K562 (cell line): ENCODE measurements around the gene IL10RB. TPM values are rescaled to one million over a fixed set of nuclear protein-coding genes. Genes with fewer than 3 reads are reported as not detected.

Experiments
- BACH1 ChIP-seq: fragments of 200-800 bp; sonication (Bioruptor generic); IDR thresholded peaks from 2 replicates; pipeline ENCODE4 v1.6.1; 2016; ENCODE audit warnings: missing genetic modification characterization, missing compliant biosample characterization
- CBFA2T2 ChIP-seq: fragments of 450-650 bp; conservative IDR thresholded peaks from 2 replicates; pipeline ENCODE4 v1.6.1; 2017; ENCODE audit warnings: mild to moderate bottlenecking
- CSDE1 ChIP-seq, 2 experiments: fragments of 450-650 bp; IDR thresholded peaks; 2 replicates each; pipeline ENCODE4 v1.6.1; 2016; ENCODE audit warnings: mild to moderate bottlenecking in 1 of 2
- E2F4 ChIP-seq: sonication (generic); formaldehyde crosslinking; IDR thresholded peaks from 2 replicates; pipeline ENCODE4 v1.8.0; 2022; ENCODE audit warnings: mild to moderate bottlenecking, low read depth, missing genetic modification reagents
- E2F6 ChIP-seq, 2 experiments: IDR thresholded peaks; 2 replicates each; pipeline ENCODE4 v1.6.1; 2011; ENCODE audit warnings: borderline replicate concordance in 1 of 2, control low read depth in 1 of 2, low read depth in 1 of 2, low read length in 1 of 2, mild to moderate bottlenecking in 1 of 2, mixed read lengths in 1 of 2, moderate library complexity in 1 of 2; ENCODE audit not compliant: insufficient read depth in 1 of 2, insufficient read length in 1 of 2, poor library complexity in 1 of 2, severe bottlenecking in 1 of 2; ENCODE audit errors: extremely low read depth in 1 of 2
- FOS ChIP-seq: IDR thresholded peaks from 3 replicates; pipeline ENCODE4 v1.6.1; 2011; ENCODE audit not compliant: insufficient read length; ENCODE audit errors: extremely low read depth
- HBP1 ChIP-seq: fragments of 450-650 bp; formaldehyde crosslinking; IDR thresholded peaks from 2 replicates; pipeline ENCODE4 v1.4.0; 2022; ENCODE audit warnings: missing genetic modification characterization
- MAFF ChIP-seq: IDR thresholded peaks from 2 replicates; pipeline ENCODE4 v1.6.1; 2012; ENCODE audit warnings: low read length, improper control_type of control experiment
- MLLT1 ChIP-seq, 2 experiments: fragments of 450-650 bp; IDR thresholded peaks; 2 replicates each; pipeline ENCODE4 v1.6.1; 2016
- NCOA6 ChIP-seq: fragments of 450-650 bp; IDR thresholded peaks from 2 replicates; pipeline ENCODE4 v1.6.1; 2017; ENCODE audit warnings: mild to moderate bottlenecking
- NFIX ChIP-seq: fragments of 250-450 bp; sonication (Bioruptor Pico); IDR thresholded peaks from 2 replicates; pipeline ENCODE4 v1.4.0; 2020; ENCODE audit warnings: low read depth, mild to moderate bottlenecking, moderate library complexity
- NFRKB ChIP-seq: fragments of 450-650 bp; IDR thresholded peaks from 2 replicates; pipeline ENCODE4 v1.6.1; 2016; ENCODE audit warnings: low read depth
- PML ChIP-seq: IDR thresholded peaks from 2 replicates; pipeline ENCODE4 v1.6.1; 2012; ENCODE audit warnings: low read length, inconsistent platforms
- PPARD ChIP-seq: fragments of 250-450 bp; sonication (Bioruptor Pico); IDR thresholded peaks from 2 replicates; pipeline ENCODE4 v1.8.0; 2022; ENCODE audit warnings: inconsistent platforms, mild to moderate bottlenecking, moderate library complexity
- RNF219 ChIP-seq: fragments of 250-450 bp; sonication (Bioruptor Pico); IDR thresholded peaks from 2 replicates; pipeline ENCODE4 v1.5.0; 2022; ENCODE audit warnings: mild to moderate bottlenecking
- RUNX1 ChIP-seq: sonication (generic); IDR thresholded peaks from 2 replicates; pipeline ENCODE4 v1.6.1; 2016; ENCODE audit warnings: antibody characterized with exemption, low read depth
- SMAD1 ChIP-seq: fragments of 150-350 bp; IDR thresholded peaks from 2 replicates; pipeline ENCODE4 v1.6.1; 2014; ENCODE audit warnings: low read length, low read depth; ENCODE audit not compliant: partially characterized antibody
- SMARCA4 ChIP-seq: fragments of 450-650 bp; IDR thresholded peaks from 2 replicates; pipeline ENCODE4 v1.6.1; 2016
- SNIP1 ChIP-seq: fragments of 450-650 bp; IDR thresholded peaks from 2 replicates; pipeline ENCODE4 v1.7.1; 2017; ENCODE audit warnings: low read depth, mild to moderate bottlenecking
- TCF3 ChIP-seq: sonication (generic); formaldehyde crosslinking; IDR thresholded peaks from 2 replicates; pipeline ENCODE4 v1.4.0; 2020; ENCODE audit warnings: mild to moderate bottlenecking, missing genetic modification reagents
- ZNF384 ChIP-seq: IDR thresholded peaks from 2 replicates; pipeline ENCODE4 v1.6.1; 2012; ENCODE audit warnings: low read depth, low read length, improper control_type of control experiment
- ZZZ3 ChIP-seq: fragments of 450-650 bp; IDR thresholded peaks from 2 replicates; pipeline ENCODE4 v1.6.1; 2016; ENCODE audit warnings: antibody characterized with exemption, mild to moderate bottlenecking, moderate library complexity
- polyA plus RNA-seq, 8 experiments: library from polyadenylated mRNA; depleted of rRNA in 4 of 8; stranded (reverse) in 5 of 8; unstranded in 3 of 8; fragments of >200 nt; fragmentation: Nextera tagmentation in 2 of 8; fragmentation: Illumina TruSeq in 1 of 8; extraction: Ambion mirVana in 2 of 8; extraction: Trizol in 1 of 8; gene quantifications; 2 replicates each; pipeline versions ENCODE4 v1.2.1 to v1.2.3, GENCODE V29; 2011 to 2014; ENCODE audit warnings: inconsistent platforms in 1 of 8, missing spikeins in 1 of 8
- total RNA-seq, 7 experiments: library from RNA; depleted of rRNA in 6 of 7; stranded (reverse); fragments of >200 nt in 6 of 7; fragmentation: Illumina TruSeq in 2 of 7; extraction: Trizol in 2 of 7; gene quantifications; 2 replicates each; pipeline versions ENCODE4 v1.2.1 to v1.2.3, GENCODE V29; 2011 to 2021; ENCODE audit warnings: low replicate concordance in 1 of 7

IL10RB gene
- total and polyA plus RNA-seq, 9 of the 15 experiments (the other 6 are each of a cell fraction or from before 2014, with no cell fraction given) = 10.9 to 33.8 (median 23.0) TPM

- no peak for TF ChIP-seq RNF219 (CRISPR knock-in tag)
- TF ChIP-seq HBP1 (CRISPR knock-in tag) = no peak
- TF ChIP-seq SNIP1 = no peak
- no peak for TF ChIP-seq FOS
- no peak for TF ChIP-seq CBFA2T2
- peak; percentile 24; the same call in 1 of the 2 replicates for TF ChIP-seq PML
- no peak for TF ChIP-seq ZZZ3
- TF ChIP-seq NFIX (CRISPR knock-in tag) = no peak
- no peak; the same call in 1 of the 2 replicates for TF ChIP-seq TCF3 (CRISPR knock-in tag)
- peak; percentile 78 to 84 for TF ChIP-seq E2F6 (IDR thresholded peaks at IDR 0.05; ENCODE audit: borderline replicate concordance in 1 of 2, extremely low read depth in 1 of 2, insufficient read depth in 1 of 2, insufficient read length in 1 of 2, low read depth in 1 of 2, low read length in 1 of 2, poor library complexity in 1 of 2, severe bottlenecking in 1 of 2)
- TF ChIP-seq NCOA6 = no peak
- TF ChIP-seq NFRKB = no peak
- no peak for TF ChIP-seq RUNX1
- no peak for TF ChIP-seq PPARD
- no peak for TF ChIP-seq SMARCA4
- TF ChIP-seq E2F4 = no peak
- TF ChIP-seq ZNF384 = no peak
- no peak for TF ChIP-seq SMAD1
- TF ChIP-seq MLLT1 (IDR thresholded peaks at IDR 0.05) = 0 out of 4 replicates have a peak, but pooled peaks of 1 of the 2 experiments have one; percentile 30
- TF ChIP-seq CSDE1 (IDR thresholded peaks at IDR 0.05) = no peak
- no peak for TF ChIP-seq MAFF
- no peak for TF ChIP-seq BACH1
Measured at GRCh38 chr21:33229784-33230544, 36.2 kb upstream of the IL10RB start, which contains the start of gene IFNAR2 (continued).
